Ammon's horn (tissue), 1 donor: ENCODE results near the gene DNAJB8.

Source experiments
- DNase-seq: peaks from one replicate; pipeline ENCODE4 v3.0.0-alpha.2; 2016; ENCODE audit warnings: low spot score

Gene DNAJB8

DNA sequence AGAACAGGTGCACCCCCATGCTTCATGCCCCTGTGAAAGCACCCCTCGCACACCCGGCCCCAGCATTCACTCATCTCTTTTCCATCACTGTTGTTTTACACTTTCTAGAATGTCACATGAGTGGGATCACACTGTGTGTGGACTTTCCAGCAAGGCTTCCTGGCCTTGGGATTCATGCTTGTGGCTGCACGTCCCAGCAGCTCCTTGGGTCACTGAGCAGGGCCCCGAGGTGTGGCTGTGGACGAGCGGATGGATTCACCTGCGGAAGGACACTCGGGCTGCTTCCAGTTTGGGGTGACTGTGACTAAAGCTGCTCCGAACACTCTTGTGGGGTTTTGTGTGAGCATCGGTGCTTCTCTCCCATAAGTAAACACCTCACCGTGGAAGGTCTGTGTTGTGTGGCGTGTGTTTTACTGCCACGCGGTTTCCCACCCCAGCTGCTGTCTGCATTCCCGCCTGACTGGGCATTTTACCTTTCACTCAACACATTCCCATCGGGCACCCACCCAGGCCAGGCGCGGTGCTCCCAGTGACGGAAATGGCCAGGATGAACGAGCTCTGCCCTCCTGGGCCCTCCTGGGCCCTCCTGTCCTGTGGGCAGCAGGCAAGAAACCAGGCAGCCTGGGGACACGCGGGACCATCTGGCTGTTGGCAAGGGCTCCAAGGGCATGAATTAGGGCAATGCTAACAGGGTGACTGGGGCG is 41.4 kb downstream of the DNAJB8 start:
- DNase-seq: no peak

DNA sequence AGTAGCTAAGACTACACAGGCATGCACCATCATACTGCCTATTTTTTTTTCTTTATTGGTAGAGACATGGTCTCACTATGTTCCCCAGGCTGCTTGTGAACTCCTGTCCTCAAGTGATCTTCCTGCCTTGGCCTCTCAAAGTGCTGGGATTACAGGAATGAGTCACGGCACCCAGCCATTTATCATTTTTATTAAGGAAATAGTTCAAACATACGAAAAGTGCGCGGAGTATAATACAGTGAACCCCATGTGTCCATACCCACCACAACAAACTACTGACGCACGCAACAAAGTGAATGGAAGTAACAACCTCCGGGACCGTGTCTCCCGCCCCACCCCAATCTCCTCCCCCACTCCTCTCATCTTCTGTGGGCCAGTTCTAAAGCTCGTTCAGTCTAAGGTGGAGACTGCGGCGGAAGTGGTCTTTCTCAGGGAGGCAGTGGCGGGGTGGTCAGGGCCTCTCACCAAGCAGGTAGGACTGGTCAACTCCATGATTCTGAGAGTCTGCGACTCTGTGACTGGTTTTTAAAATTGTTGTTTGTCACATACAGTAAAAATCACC is 42.1 kb downstream of the DNAJB8 start:
- no peak for DNase-seq

DNA sequence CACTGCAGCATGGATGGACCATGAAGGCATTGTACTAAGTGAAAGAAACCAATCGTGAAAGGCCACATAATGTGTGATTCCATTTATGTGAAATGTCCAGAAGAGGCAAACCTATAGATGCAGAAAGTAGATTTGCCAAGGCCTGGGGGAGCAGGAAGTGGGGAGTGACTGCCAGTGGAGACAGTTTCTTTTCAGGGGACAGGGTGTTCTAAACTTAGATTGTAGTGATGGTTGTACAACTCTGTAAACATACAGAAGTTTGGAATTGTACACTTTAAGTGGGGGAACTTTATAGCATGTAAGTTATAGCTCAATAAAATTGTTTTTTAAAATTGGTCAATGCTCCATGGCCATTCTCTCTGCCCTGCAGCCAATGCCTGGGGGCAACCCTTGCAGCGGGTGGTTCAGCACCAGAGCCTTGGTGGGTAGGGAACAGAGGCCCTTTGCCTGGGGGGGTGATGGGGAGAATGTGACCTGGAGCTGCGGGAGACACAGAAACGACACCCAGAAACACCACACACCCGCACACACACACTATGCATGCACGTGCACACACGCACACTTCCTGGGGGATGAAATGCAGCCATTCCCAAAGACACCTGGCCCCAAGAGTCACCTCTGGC is 43.1 kb downstream of the DNAJB8 start:
- DNase-seq: no peak

DNA sequence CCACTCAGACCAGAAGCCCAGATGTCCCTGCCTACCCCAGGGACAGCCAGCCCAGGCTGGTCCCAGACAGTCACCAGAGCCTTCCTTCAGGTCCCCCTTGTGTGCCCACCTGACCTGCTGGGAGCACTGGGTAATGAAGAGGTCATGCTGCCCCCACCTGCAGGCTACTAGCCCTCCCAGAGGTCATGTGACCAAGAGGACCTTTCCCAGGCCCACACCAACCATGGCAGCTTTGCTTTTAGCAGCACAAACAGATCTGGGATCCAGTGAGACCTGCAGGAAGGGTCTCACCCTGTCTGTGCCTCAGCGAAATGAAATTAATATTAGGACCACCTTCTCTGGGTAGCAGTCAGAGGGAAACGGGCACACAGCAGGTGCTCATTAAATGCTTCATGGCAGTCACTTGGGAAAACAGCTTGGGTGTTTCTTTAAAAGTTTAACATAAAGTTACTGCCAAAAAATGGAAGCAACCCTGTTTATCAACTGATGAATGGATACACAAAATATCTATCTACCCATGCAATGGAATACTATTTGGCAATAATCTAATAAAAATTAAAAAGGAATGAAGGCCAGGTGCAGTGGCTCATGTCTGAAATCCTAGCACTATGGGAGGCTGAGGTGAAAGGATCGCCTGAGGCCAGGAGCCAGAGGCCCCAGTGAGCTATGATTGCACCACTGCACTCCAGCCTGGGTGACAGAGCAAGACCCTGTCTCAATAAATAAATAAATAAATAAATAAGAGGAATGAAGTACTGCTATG is 43.7 kb downstream of the DNAJB8 start:
- DNase-seq: no peak

DNA sequence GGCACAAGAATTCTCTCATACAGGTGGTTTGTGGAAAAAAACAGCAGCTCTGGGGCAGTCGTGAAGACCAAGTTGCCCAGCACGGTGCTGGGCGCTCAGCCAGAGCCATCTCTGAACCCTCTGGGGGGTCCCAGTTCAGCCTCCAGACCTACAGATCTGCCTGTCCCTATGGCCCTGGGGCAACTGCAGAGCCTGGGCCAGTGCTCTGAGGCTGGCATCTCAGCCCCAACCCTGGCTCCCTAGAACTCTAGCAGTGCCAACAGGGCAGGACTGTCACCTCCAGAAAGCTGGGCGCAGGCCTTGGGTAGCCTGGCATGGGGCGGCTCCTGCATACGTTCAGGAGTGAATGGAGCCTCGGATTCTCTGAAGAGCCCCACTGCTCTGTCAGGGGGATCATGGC is 44.7 kb downstream of the DNAJB8 start:
- no peak for DNase-seq

DNA sequence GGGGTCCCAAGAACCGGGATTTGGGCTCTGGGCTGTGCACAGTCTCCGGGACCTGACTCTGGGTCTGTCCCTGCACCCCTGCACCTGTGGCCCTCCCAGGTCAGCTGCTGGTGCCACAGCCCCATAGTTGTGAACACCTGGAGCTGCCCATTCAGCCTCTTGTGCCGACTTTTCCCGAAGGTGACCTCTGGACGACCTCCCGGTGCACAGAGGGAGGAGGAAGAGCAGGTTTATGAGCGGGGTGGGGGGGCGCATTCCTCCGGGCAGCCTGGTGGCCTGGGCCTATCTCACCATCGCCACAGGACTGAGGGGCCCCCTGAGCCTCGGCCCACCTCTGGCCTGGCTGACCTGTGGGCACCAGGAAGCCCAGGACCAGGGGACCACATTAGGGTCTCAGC is 45.3 kb downstream of the DNAJB8 start:
- DNase-seq: no peak

DNA sequence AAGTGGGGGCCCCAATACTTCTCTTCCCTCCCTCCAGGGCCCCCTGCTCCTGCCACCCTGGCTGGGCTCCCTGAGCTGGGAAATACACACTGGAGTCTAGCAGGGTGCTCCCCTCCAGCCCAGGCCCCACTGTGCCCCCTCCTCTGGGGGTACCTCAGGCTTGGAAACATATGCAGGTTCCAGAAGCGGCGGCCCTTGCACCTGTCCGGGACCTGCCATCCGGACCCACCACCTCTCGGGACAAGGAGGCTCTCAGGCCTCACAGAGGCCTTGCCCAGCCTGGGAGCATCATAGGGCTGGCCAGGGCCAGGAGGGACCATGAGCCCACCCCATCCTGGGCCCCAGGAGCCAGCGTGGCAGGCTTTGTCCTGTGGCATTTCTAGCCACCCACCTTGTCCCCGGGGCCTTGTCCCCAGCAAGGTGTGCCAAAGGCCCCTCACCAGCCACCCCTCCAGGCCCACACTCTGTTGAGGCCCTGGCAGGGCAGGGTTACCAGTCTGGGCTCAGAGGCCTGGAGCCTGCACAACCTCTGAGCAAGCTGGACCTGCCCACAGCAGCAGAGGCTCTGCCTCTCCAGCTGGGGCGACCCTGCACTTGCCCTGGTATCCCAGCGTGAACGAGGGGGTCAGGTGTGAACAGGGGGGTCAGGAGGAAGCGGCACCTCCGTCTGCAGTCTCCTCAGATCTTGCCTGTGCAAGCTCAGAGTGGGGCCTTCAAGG is 45.8 kb downstream of the DNAJB8 start:
- no peak for DNase-seq

DNA sequence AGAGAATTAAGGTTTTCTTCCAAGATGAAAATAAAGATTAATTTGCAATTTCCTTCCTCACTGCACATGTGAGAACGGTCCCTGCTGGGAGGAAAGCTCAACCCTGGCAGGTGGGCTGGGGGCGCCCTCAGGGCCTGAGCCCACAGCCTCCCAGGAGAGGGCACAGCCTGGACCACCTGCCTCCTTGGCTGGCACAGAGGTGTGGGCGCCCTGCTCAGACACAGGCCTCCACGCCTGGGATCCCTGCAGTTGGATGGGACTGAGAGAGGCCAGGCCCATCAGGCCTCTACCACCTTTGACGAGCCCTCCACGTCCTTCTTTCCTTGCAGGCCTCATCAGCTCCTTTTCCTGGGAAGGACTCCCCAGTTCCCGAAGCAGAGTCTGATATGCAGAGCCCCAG is 46.4 kb downstream of the DNAJB8 start:
- no peak for DNase-seq

DNA sequence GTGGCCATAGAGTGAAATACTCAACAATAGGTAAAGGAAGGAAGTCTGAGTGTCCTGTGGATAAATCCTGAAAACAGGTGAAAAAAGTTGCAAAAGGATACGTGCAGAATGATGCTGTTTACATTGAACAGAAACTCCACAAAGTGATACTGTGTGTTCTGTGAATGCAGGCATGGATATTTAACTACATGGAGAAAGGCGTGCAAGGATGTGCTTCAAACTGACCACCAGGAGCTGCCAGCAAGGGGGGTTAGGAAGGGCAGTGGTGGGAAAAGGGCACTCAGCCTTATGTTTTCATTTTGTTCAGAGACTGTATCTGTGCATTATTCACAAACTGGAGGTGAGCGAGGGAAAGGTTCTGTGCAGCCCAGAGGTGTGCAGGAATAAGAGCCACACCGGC is 47.4 kb downstream of the DNAJB8 start:
- DNase-seq: no peak

DNA sequence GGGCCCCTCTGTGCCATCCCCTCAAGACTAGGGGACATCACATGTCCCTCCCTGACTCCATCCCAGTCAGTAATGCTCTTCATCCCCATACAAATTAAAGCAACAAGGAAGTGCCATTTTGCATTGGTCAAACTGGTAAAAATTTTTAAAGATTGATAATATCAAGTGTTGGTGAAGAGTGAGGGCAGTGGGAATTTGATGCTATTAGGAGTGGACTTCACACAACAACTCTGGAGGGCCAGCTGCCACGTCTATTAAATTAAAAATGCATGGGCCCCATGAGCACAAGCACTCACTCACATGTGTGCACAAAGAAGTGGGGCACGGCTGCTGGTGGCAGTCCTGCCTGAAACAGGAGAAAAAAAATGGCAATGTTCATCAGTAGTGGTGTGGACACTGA is 47.8 kb downstream of the DNAJB8 start:
- no peak for DNase-seq

DNA sequence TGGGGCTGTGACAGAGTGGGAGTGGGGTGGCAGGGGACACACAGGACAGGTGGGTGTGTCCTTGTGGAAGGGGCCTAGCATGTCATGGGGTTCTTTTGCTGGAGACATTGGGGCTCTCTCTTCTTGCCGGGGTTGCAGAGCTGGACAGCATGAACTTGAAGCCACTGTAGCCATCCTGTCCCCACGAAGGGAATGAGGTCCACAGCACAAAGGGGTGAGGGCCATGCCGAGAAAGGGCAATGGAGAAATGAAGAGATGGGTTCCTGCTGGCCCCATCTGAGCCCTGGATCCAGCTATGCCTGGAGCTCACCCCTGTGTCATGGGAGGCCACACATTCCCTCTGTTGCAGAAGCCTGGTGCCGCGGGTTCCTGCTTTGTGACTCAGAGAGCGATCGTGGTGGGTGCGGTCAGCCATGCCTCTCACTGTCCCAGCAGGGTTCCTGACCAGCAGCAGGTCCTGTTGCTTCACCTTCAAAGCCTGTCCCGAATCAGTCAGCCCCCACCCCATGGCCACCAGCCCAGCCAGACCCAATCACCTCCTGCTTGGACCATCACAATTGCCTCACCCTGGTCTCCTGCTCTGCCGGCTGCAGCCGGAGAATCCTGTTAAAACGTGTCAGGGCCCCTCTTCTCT is 50.0 kb downstream of the DNAJB8 start:
- no peak for DNase-seq

DNA sequence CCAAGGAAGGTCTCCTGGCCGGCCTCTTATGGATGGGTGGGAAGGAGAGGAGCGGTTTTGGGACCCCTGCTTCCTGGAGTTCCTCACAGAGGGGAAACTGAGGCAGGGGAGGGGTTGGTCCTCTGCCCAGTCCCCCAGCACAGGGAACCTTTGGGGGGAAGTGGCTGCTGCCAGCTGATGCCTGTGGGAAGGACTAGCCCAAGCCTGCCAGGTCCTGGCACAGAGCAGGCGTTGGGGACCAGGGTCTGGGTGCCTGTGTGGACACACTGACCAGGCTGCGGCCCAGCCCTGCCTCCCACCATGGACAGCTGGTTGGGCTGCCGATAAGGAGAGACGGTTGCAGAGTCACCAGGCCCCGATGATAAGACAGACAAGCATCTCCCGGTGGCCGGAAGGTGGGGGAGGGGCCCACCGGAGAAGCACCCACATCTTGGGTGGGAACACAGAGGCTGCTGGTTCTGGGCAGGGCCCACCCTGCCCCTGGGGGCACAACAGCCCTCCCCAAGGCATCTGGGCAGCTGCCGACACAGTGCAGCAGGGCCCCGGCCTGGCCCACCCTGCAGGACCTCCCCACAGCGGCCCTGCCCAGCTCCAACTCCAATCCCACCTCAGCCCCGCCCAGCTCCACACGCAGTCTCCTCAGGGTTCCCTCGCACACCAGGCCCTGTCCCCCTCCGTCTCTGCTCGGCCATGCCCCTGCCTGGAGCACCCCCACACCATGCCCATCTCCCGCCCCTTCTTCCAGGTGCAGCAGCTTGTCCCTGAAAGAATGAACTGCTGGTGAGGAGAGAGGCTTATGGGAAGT is 50.7 kb downstream of the DNAJB8 start:
- no peak for DNase-seq

DNA sequence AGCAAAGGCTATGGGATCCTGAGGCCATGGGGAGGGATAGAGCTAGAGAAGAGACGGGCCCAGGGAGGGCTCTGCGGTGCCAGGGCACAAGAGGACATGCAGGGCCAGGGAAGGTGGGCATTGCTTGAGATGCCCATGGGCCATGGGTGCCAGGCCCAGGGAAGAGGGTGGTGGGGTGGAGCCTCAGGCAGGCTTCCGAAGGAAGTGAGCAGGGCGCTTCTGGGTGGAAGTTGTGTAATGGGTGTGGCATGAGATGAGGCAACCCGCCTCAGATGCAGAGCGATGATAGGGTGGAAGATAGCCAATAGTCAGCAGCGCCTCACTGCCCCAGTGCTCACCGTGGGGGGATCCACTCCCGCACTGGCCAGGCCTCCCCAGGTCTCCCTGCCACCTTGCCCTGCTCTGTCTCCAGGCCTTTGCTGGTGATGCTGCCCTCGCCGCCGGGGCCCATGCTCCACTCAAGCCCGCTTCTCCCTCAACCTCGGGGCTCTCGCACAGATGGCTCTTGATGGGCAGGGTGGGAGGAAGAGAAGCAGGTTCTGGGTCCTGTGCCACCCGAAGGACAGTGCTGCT is 51.4 kb downstream of the DNAJB8 start:
- no peak for DNase-seq

DNA sequence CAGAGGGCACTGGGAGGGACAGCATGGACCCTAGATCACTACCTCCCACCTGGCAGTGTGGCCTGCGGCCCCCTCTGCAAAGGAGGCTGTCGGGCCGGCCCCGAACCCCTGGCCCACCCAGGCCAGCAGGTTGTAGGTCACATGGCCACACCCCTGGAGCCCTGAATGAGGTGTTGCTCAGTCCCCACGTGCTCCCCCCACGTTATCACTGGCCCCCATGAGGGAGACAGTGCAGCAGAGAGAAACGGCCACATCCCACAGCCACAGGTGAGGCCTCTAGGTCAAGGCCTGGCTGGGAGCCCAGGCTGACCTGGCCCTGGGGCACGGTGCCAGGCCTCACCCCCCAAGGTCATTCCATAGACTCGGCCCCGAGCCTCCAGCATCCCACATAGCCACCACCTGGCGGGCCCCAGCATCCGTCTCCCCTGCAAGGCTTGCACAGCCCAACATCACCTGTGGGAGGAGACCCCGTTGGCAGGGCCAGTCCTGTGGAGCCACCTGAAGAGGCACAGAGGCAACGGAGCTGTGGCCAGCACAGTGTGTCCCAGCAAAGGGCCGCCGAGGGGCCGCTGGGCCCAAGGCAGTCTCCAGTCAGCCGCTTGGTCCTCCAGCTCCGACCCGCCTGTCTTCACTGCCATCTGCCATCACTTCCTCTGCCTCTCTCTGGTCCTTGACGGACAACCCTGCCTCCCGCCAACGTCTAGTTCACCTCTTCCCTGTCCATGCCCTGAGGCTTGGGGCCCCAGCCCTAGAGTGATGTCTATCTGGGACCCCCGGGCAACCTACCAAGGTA is 53.1 kb downstream of the DNAJB8 start:
- DNase-seq: no peak

DNA sequence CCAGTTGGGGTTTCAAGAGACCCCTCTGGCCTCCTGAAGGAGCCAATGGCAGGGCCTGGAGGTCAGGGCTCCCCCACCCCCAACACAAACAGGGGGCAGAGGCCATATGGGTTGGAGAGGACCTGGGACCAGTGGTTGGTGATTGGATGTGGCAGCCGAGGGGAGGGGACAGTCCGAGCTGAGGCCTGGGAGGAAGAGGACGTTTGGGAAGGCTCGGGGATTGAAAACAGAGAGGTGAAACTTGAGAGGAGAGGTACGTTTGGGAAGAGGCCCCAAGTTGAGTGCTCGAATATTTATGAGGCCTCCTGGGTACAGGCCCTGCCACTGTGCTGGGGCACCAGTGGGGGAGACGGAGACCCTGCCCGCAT is 53.7 kb downstream of the DNAJB8 start:
- DNase-seq: no peak
